Coronary artery (tissue), 2 donors: ENCODE results near the gene HS3ST1.

Source experiments
- DNase-seq: peaks from one replicate; pipeline ENCODE4 v3.0.0-alpha.2; 2017; ENCODE audit warnings: low spot score
- H3K27ac ChIP-seq, 2 donors: fragments of 200-600 bp; sonication (generic); one replicate each; pipeline ENCODE4 v1.5.1; 2016 to 2019
- H3K4me3 ChIP-seq: fragments of 200-600 bp; sonication (generic); 2 replicates; pipeline ENCODE4 v1.5.1; 2016; ENCODE audit warnings: mild to moderate bottlenecking, moderate library complexity
- TF ChIP-seq, protein P1 (sequence below): fragments of 200-600 bp; sonication (generic); IDR thresholded peaks from one replicate; pipeline ENCODE4 v1.5.1; 2019; ENCODE audit warnings: antibody characterized with exemption

Gene HS3ST1

DNA sequence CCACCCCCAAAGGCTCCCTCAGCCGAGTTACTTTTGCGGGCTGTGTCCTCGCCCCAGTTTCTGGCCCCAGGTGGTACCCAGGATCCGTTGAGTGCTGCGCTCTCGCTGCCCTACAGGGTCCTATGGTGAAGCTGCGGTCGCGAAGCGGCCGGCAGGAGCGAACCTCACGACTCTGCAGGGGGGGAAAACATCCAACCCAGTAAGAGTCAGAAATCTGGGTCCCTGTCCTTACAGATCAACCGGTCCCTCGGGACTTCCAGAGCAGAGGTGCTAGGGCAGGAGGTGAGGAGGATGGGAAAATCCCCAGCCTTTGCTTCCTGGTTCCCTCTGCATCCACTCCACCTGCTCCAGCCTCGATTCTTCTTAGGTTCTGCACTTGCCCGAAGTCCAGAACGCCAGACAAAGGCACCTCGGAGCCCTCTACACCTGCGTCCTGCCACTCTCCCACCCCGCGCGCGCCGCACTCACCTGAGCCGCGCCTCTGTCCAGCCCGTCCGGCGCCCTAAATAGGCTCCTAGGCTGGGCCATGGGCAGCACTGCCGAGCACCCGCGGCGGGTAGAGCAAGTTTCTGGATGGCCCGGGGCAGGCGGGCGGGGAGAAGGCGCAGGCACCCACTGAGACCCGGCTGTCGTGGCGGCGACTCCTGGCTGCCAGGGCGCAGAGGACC lies at the start of gene HS3ST1:
Gene HS3ST1 (minus strand): TSS at position 664 of the 668 bp plus-strand sequence. CDS start 28,889 bp downstream, outside the sequence.
- Histone ChIP-seq H3K4me3 (peak within 1 kb of the TSS; percentile 84), H3K27ac (peak within 1 kb of the TSS; percentile 35 to 76)
- no peak for DNase-seq
- TF ChIP-seq, protein P1, sequence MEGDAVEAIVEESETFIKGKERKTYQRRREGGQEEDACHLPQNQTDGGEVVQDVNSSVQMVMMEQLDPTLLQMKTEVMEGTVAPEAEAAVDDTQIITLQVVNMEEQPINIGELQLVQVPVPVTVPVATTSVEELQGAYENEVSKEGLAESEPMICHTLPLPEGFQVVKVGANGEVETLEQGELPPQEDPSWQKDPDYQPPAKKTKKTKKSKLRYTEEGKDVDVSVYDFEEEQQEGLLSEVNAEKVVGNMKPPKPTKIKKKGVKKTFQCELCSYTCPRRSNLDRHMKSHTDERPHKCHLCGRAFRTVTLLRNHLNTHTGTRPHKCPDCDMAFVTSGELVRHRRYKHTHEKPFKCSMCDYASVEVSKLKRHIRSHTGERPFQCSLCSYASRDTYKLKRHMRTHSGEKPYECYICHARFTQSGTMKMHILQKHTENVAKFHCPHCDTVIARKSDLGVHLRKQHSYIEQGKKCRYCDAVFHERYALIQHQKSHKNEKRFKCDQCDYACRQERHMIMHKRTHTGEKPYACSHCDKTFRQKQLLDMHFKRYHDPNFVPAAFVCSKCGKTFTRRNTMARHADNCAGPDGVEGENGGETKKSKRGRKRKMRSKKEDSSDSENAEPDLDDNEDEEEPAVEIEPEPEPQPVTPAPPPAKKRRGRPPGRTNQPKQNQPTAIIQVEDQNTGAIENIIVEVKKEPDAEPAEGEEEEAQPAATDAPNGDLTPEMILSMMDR: no peak

- DNase-seq: no peak
- TF ChIP-seq, protein P1: no peak
- no peak overlapping the region for H3K4me3 ChIP-seq
- H3K27ac ChIP-seq: no peak overlapping the region
Observed at GRCh38 chr4:11475871-11476270, 47.2 kb upstream of the HS3ST1 start.

DNA sequence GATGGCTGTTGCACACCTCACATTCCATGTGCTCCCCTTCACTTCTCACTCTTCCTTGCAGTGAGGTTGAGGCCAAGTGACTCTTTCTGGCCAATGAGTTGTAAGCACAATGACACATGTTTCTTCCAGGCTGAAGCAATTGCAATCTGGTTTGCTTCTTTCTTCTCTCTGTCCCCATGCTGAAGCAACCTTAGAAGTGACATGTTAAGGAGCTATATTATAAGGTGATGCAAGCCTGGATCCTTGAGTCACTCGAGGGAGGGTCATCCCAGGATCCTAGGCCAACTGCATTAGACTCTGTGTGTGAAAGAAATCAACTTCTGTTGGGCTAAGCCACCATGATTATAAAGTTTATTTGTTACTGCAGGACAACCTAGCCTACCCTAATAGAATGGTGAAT lies 45.5 kb upstream of the HS3ST1 start:
- TF ChIP-seq, protein P1: no peak
- no peak for DNase-seq
- Histone ChIP-seq H3K27ac (no peak overlapping the region), H3K4me3 (no peak overlapping the region)

DNA sequence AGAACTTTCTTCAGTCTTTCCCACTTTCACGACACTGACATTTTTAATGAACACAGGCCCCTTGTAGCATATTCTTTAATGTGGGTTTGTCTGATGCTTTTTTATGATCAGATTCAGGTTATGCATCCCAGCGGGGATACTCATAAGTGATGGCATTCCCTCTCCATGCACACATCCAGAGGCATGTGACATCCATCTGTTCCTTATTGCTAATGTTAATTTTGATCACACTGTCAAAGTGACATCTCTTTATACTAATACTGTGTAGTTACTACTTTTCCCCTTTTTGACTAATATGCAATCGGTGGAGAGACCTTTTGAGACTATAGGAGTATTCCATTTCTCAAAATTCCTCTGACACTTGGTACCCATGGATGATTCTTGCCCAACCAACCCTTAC lies 43.8 kb upstream of the HS3ST1 start:
- H3K27ac ChIP-seq: no peak overlapping the region
- DNase-seq: no peak
- TF ChIP-seq, protein P1: no peak

GRCh38 chr4:11471618-11472017 lies 42.9 kb upstream of the HS3ST1 start:
- no peak overlapping the region for H3K4me3 ChIP-seq
- TF ChIP-seq, protein P1: no peak
- DNase-seq: no peak
- H3K27ac ChIP-seq: no peak overlapping the region

More for the DNA sequence above, 43.8 kb upstream of the HS3ST1 start:
- no peak overlapping the region for H3K4me3 ChIP-seq

GRCh38 chr4:11471046-11471441 lies 42.4 kb upstream of the HS3ST1 start:
- no peak for DNase-seq
- H3K4me3 ChIP-seq: no peak overlapping the region
- peak overlapping the region in 1 of 2 donors; percentile 27 for H3K27ac ChIP-seq
- TF ChIP-seq, protein P1: no peak

DNA sequence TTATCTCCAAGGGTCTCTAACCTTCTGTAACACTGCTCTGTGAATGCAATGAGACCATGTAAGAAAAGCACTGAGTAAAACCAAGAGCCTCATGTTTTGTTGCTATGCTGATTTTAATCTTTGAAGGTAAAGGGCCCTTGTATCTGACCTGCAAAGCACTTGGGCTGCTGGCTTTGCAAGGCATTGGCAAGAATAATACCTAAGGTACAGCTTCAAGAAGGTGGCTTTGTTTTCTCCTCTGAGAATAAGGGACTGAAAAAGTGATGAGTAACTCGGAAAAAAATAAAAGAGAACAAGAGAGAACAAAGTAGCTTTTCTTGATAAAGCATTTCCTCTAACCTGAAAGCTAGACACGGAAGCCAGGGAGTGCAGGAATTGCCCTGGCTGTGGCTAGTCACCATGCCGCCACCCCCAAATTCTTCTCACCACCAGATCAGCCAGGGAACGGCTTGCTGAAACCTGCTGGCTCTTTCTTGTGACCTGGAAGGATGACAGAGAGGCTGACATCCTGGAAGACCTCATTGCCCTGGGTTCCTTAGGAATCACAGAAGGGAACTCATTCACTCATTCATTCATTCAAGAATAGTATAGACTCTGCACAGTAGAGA lies 41.8 kb upstream of the HS3ST1 start:
- TF ChIP-seq, protein P1: no peak
- DNase-seq: no peak
- Histone ChIP-seq H3K4me3 (no peak overlapping the region), H3K27ac (no peak overlapping the region)
